K562 (cell line): ENCODE data around the gene E2F7. TPM values are rescaled to one million over a fixed set of nuclear protein-coding genes. Genes with fewer than 3 reads are reported as not detected.
A peak's percentile ranks its signal among the peaks of the same experiment; 100 is the strongest.

Experiments used
- GABPB2 ChIP-seq: fragments of 250-450 bp; sonication (Bioruptor Pico); conservative IDR thresholded peaks from 2 replicates; pipeline ENCODE4 v1.5.1; 2021; ENCODE audit warnings: mild to moderate bottlenecking
- HMGXB4 ChIP-seq: sonication (generic); formaldehyde crosslinking; IDR thresholded peaks from 2 replicates; pipeline ENCODE4 v1.8.1; 2023; ENCODE audit warnings: mild to moderate bottlenecking, missing genetic modification reagents
- KAT2B ChIP-seq: IDR thresholded peaks from one replicate; pipeline ENCODE4 v1.6.1; 2012; ENCODE audit warnings: low read depth, mild to moderate bottlenecking, control low read depth, inconsistent platforms, low read length, moderate library complexity
- NR2C2 ChIP-seq, 2 experiments: fragments of 200-800 bp in 1 of 2; sonication (Bioruptor generic) in 1 of 2; sonication (generic) in 1 of 2; formaldehyde crosslinking in 1 of 2; IDR thresholded peaks; 2 replicates each; pipeline versions ENCODE4 v1.6.1 to v1.8.0; 2016 to 2022; ENCODE audit warnings: mild to moderate bottlenecking in 1 of 2, missing compliant biosample characterization in 1 of 2, missing genetic modification characterization in 1 of 2, missing genetic modification reagents in 1 of 2
- ZBTB40 ChIP-seq, 2 experiments: fragments of 450-650 bp in 1 of 2; sonication (generic) in 1 of 2; formaldehyde crosslinking in 1 of 2; IDR thresholded peaks; 2 replicates each; pipeline versions ENCODE4 v1.7.1 to v1.9.0; 2016 to 2022; ENCODE audit warnings: inconsistent platforms in 1 of 2, mild to moderate bottlenecking in 1 of 2, missing genetic modification reagents in 1 of 2
- ZNF551 ChIP-seq: fragments of 250-450 bp; sonication (Bioruptor Pico); IDR thresholded peaks from 2 replicates; pipeline ENCODE4 v1.5.0; 2021; ENCODE audit warnings: mild to moderate bottlenecking, moderate library complexity
- polyA plus RNA-seq, 8 experiments: library from polyadenylated mRNA; depleted of rRNA in 4 of 8; stranded (reverse) in 5 of 8; unstranded in 3 of 8; fragments of >200 nt; fragmentation: Nextera tagmentation in 2 of 8; fragmentation: Illumina TruSeq in 1 of 8; extraction: Ambion mirVana in 2 of 8; extraction: Trizol in 1 of 8; gene quantifications; 2 replicates each; pipeline versions ENCODE4 v1.2.1 to v1.2.3, GENCODE V29; 2011 to 2014; ENCODE audit warnings: inconsistent platforms in 1 of 8, missing spikeins in 1 of 8
- total RNA-seq, 7 experiments: library from RNA; depleted of rRNA in 6 of 7; stranded (reverse); fragments of >200 nt in 6 of 7; fragmentation: Illumina TruSeq in 2 of 7; extraction: Trizol in 2 of 7; gene quantifications; 2 replicates each; pipeline versions ENCODE4 v1.2.1 to v1.2.3, GENCODE V29; 2011 to 2021; ENCODE audit warnings: low replicate concordance in 1 of 7
- TF ChIP-seq, protein P1 (sequence below): fragments of 450-650 bp; IDR thresholded peaks from 2 replicates; pipeline ENCODE4 v1.6.1; 2017; ENCODE audit warnings: antibody characterized with exemption

The E2F7 gene
- total and polyA plus RNA-seq, 9 of the 15 experiments (the other 6 are each of a cell fraction or from before 2014, with no cell fraction given) = 3.4 to 13.6 (median 8.1) TPM

- TF ChIP-seq ZBTB40 (IDR thresholded peaks at IDR 0.05) = peak; percentile 90
- TF ChIP-seq ZBTB40 (CRISPR knock-in tag; IDR thresholded peaks at IDR 0.05) = peak; percentile 64
- no peak for TF ChIP-seq NR2C2 (CRISPR knock-in tag; IDR thresholded peaks at IDR 0.05)
- peak; percentile 74 for TF ChIP-seq NR2C2 (tag; IDR thresholded peaks at IDR 0.05)
- no peak for TF ChIP-seq GABPB2
- TF ChIP-seq, protein P1, sequence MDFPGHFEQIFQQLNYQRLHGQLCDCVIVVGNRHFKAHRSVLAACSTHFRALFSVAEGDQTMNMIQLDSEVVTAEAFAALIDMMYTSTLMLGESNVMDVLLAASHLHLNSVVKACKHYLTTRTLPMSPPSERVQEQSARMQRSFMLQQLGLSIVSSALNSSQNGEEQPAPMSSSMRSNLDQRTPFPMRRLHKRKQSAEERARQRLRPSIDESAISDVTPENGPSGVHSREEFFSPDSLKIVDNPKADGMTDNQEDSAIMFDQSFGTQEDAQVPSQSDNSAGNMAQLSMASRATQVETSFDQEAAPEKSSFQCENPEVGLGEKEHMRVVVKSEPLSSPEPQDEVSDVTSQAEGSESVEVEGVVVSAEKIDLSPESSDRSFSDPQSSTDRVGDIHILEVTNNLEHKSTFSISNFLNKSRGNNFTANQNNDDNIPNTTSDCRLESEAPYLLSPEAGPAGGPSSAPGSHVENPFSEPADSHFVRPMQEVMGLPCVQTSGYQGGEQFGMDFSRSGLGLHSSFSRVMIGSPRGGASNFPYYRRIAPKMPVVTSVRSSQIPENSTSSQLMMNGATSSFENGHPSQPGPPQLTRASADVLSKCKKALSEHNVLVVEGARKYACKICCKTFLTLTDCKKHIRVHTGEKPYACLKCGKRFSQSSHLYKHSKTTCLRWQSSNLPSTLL = no peak
- TF ChIP-seq HMGXB4 (CRISPR knock-in tag) = no peak
- TF ChIP-seq ZNF551 (CRISPR knock-in tag) = no peak
- no peak for TF ChIP-seq KAT2B
Observed at GRCh38 chr12:76984566-76984965, 80.8 kb downstream of the E2F7 start (continued).
